Stimulated activated CD8-positive, alpha-beta memory T cell treated with anti-CD3 and anti-CD28 coated beads, Interleukin-7, amount 100 ng/mL, for 48 hours (primary cell): ENCODE results near the gene SEPTIN3.

Experiments used
- DNase-seq, 2 donors: peaks; one replicate each; pipeline ENCODE4 v3.0.0-alpha.2; 2020; ENCODE audit warnings: low read depth in 1 of 2; ENCODE audit errors: extremely low read depth in 1 of 2

Gene SEPTIN3

DNA sequence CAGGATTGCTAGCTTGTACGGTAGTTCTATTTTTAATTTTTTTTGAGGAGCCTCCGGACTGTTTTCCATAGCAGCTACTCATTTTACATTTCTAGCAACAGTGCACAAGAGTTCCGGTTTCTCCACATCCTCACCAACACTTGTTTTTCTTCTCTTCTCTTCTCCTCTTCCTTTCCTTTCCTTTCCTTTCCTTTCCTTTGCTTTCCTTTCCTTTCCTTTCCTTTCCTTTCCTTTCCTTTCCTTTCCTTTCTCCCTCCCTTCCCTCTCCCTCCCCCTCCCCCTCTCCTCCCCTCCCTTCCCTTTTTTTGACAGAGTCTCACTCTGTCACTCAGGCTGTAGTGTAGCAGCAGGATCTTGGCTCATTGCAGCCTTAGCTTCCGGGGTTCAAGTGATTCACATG is 38.7 kb downstream of the SEPTIN3 start:
- DNase-seq, result no peak

DNA sequence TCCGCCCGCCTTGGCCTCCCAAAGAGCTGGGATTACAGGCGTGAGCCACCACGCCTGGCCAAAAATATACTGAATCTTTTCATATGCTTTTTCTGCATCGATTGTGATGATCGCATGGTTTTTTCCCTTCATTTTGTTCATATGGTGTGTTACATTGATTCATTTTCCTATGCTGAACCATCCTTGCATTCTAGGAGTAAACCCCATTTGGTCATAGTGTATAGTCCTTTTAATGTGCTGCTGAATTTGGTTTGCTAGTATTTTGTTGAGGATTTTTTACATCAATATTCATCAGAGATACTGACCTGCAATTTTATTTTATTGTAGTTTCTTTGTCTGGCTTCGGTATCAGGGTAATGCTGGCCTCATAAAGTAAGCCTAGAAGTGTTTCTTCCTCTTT is 41.5 kb downstream of the SEPTIN3 start:
- DNase-seq, result no peak

DNA sequence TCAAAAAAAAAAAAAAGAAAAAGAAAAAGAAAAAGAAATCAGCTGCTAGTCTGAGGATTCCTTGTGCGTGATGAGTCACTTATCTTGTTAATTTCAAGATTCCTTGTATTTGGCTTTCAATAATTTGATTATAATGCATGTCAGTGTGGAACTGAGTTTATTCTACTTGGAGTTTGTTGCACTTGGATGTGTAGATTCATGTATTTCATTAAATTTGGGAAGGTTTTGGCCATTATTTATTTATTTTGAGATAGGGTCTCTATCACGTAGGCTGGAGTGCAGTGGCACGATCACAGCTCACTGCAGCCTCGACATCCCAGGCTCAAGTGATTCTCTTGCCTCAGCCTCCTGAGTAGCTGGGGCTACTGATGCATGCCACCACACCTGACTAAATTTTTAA is 44.1 kb downstream of the SEPTIN3 start:
- DNase-seq, result no peak

GRCh38 chr22:42016111-42016510 is 46.9 kb downstream of the SEPTIN3 start:
- no peak for DNase-seq

GRCh38 chr22:42018224-42018623 is 49.0 kb downstream of the SEPTIN3 start:
- DNase-seq, result no peak
